DND-41 (cell line): ENCODE results near the gene SLC2A13.

Experiments used
- ATAC-seq: fragments of 200-7000 bp; cut with Tn5 transposase; 3 replicates; pipeline ENCODE4 v1.9.1; 2021; ENCODE audit warnings: low read depth; ENCODE audit not compliant: insufficient read depth
- DNase-seq: peaks from one replicate; pipeline ENCODE4 v3.0.0-alpha.2; 2020
- H2AFZ ChIP-seq: 2 replicates; pipeline ENCODE4 v1.6.0; 2012; ENCODE audit warnings: low read depth, low read length
- H3K27ac ChIP-seq: 2 replicates; pipeline ENCODE4 v1.5.1; 2012; ENCODE audit warnings: low read length, inconsistent platforms
- H3K27me3 ChIP-seq: fragments of 200-600 bp; sonication (generic); 2 replicates; pipeline ENCODE4 v1.6.0; 2012; ENCODE audit warnings: low read length, mild to moderate bottlenecking, inconsistent platforms; ENCODE audit not compliant: insufficient read depth, poor library complexity
- H3K36me3 ChIP-seq: 2 replicates; pipeline ENCODE4 v1.5.1; 2012; ENCODE audit warnings: low read length, inconsistent platforms; ENCODE audit not compliant: insufficient read depth
- H3K4me1 ChIP-seq: 2 replicates; pipeline ENCODE4 v1.5.1; 2012; ENCODE audit warnings: mild to moderate bottlenecking, low read length; ENCODE audit not compliant: insufficient read depth
- H3K4me2 ChIP-seq: 2 replicates; pipeline ENCODE4 v1.6.0; 2012; ENCODE audit warnings: mild to moderate bottlenecking, moderate library complexity, low read length, inconsistent platforms; ENCODE audit not compliant: insufficient read depth
- H3K4me3 ChIP-seq, 2 experiments: fragments of 200-600 bp in 1 of 2; shearing (Covaris generic) in 1 of 2; 2 replicates each; pipeline ENCODE4 v1.5.1; 2012 to 2016; ENCODE audit warnings: inconsistent platforms in 2 of 2, low read length in 2 of 2, mild to moderate bottlenecking in 2 of 2, low read depth in 1 of 2, moderate library complexity in 1 of 2
- H3K79me2 ChIP-seq: 2 replicates; pipeline ENCODE4 v1.6.0; 2012; ENCODE audit warnings: low read length, inconsistent platforms; ENCODE audit not compliant: insufficient read depth
- H3K9ac ChIP-seq: 2 replicates; pipeline ENCODE4 v1.6.0; 2012; ENCODE audit warnings: low read depth, mild to moderate bottlenecking, inconsistent platforms, low read length, moderate library complexity
- H3K9me3 ChIP-seq: 2 replicates; pipeline ENCODE4 v1.5.1; 2012; ENCODE audit warnings: low read length, moderate library complexity, mild to moderate bottlenecking, inconsistent platforms; ENCODE audit not compliant: insufficient read depth, severe bottlenecking
- H4K20me1 ChIP-seq: 2 replicates; pipeline ENCODE4 v1.6.0; 2012; ENCODE audit warnings: low read length; ENCODE audit not compliant: insufficient read depth
- EZH2 ChIP-seq: IDR thresholded peaks from 3 replicates; pipeline ENCODE4 v1.6.1; 2012; ENCODE audit warnings: borderline replicate concordance, low read depth, mild to moderate bottlenecking, moderate library complexity, low read length, inconsistent platforms; ENCODE audit not compliant: severe bottlenecking
- TF ChIP-seq, protein P1 (sequence below): IDR thresholded peaks from 2 replicates; pipeline ENCODE4 v1.5.1; 2012; ENCODE audit warnings: borderline replicate concordance, low read length, moderate library complexity, mild to moderate bottlenecking; ENCODE audit not compliant: poor library complexity, severe bottlenecking; ENCODE audit errors: extremely low read depth

SLC2A13 gene

DNA sequence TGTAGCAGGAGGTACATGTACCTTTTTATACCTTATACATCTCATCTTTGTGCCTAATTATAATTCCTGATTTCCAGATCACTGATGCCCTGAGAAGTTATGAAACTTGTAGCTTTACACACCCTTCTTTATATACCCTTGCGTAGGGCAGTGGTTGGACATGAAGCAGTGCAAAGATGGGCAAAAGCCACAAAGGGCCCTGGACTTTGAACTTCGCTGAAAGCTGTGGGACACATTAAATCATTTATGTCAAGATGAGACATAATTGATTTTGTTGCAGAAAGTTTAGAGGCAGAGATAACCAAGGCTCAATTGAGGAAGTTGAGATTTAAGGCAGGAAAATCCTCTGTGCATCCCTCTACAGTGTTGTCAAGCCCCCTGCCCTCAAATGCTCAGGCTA, 170.0 kb downstream of the SLC2A13 start:
- H3K27me3 ChIP-seq = no peaks in the 10 kb centered on the region
- H3K9ac ChIP-seq = no peak overlapping the region
- no peaks in the 10 kb centered on the region for H3K9me3 ChIP-seq
- ATAC-seq (no peak), DNase-seq (no peak)
- no peaks in the 10 kb centered on the region for H3K79me2 ChIP-seq
- no peaks in the 10 kb centered on the region for H3K4me1 ChIP-seq
- H3K4me2 ChIP-seq = no peak overlapping the region
- H2AFZ ChIP-seq = no peak overlapping the region
- no peaks in the 10 kb centered on the region for H3K36me3 ChIP-seq
- H3K27ac ChIP-seq = no peak overlapping the region
- no peaks in the 10 kb centered on the region for H4K20me1 ChIP-seq
- TF ChIP-seq EZH2 = no peak
- TF ChIP-seq, protein P1, sequence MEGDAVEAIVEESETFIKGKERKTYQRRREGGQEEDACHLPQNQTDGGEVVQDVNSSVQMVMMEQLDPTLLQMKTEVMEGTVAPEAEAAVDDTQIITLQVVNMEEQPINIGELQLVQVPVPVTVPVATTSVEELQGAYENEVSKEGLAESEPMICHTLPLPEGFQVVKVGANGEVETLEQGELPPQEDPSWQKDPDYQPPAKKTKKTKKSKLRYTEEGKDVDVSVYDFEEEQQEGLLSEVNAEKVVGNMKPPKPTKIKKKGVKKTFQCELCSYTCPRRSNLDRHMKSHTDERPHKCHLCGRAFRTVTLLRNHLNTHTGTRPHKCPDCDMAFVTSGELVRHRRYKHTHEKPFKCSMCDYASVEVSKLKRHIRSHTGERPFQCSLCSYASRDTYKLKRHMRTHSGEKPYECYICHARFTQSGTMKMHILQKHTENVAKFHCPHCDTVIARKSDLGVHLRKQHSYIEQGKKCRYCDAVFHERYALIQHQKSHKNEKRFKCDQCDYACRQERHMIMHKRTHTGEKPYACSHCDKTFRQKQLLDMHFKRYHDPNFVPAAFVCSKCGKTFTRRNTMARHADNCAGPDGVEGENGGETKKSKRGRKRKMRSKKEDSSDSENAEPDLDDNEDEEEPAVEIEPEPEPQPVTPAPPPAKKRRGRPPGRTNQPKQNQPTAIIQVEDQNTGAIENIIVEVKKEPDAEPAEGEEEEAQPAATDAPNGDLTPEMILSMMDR = no peak
- no peak overlapping the region for H3K4me3 ChIP-seq

DNA sequence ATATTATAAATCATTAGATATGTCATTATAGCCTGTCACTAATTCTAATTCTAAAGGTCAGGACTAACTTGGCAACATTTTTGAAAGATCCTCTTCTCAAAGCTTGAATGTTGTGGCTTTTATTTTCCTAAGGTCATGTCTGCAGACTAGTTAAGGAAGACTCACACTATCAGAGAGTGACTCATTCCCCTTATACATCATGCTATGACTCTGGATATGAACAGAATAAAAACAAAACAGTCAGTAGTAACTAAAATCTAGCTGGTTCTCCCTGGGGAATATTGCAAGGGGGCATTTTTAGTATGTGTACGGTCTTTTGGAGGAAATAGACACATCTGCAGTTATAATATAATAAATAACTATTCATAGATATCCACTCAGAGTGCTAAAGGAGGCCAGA, 170.6 kb downstream of the SLC2A13 start:
- DNase-seq (no peak), ATAC-seq (no peak)
- Histone ChIP-seq H3K9me3 (no peaks in the 10 kb centered on the region), H3K4me1 (no peaks in the 10 kb centered on the region), H2AFZ (no peak overlapping the region), H3K4me3 (no peak overlapping the region), H3K27ac (no peak overlapping the region), H3K36me3 (no peaks in the 10 kb centered on the region), H4K20me1 (no peaks in the 10 kb centered on the region), H3K27me3 (no peaks in the 10 kb centered on the region), H3K9ac (no peak overlapping the region), H3K4me2 (no peak overlapping the region), H3K79me2 (no peaks in the 10 kb centered on the region)
- TF ChIP-seq EZH2 = no peak
- TF ChIP-seq, protein P1 = no peak

DNA sequence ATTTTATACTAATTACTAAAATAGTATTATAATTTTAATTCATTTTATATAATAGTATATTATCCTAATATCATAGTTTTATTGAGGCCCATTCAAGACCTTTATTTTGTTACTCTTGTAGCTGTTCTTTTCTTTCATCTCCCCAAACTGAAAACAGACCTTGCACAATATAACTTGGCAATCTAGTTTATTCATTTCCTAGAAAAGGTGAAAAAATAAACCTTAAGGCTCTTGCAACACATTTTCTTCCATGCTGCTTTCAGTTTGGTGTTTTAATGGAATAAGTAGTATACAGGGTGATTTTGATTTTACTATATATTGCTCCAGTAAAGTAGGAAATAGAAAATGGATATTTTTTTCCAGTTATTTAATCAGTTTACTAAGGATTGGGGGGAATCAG, 174.0 kb downstream of the SLC2A13 start:
- no peaks in the 10 kb centered on the region for H4K20me1 ChIP-seq
- no peak overlapping the region for H3K27ac ChIP-seq
- H3K9ac ChIP-seq = no peak overlapping the region
- H3K4me2 ChIP-seq = no peak overlapping the region
- no peaks in the 10 kb centered on the region for H3K36me3 ChIP-seq
- TF ChIP-seq, protein P1 = no peak
- no peak for TF ChIP-seq EZH2
- DNase-seq (no peak), ATAC-seq (no peak)
- no peak overlapping the region for H3K4me3 ChIP-seq
- H3K27me3 ChIP-seq = no peaks in the 10 kb centered on the region
- H3K79me2 ChIP-seq = no peaks in the 10 kb centered on the region
- no peaks in the 10 kb centered on the region for H3K4me1 ChIP-seq
- H3K9me3 ChIP-seq = no peaks in the 10 kb centered on the region
- H2AFZ ChIP-seq = no peak overlapping the region

DNA sequence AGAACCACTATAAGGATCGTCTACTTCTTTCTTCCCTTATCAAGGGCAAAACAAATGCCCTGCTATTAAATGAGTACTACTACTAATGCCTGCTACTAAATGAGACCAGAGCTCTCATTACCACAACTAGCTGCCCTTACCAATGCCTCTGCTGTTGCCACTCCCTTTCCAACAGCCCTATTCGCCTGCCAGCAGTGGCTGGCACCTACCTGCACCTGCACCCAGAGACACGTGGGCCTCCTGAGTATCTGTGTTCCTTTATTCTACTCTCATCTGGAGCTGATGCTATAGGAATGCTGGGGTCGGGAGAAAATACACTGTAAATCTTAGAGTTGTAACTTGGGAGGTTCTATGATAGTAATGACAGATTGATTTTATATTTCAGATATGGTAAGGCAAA, 174.7 kb downstream of the SLC2A13 start:
- no peak for ATAC-seq
- Histone ChIP-seq H3K27ac (no peak overlapping the region), H2AFZ (no peak overlapping the region), H3K4me1 (no peaks in the 10 kb centered on the region), H3K9ac (no peak overlapping the region), H4K20me1 (no peaks in the 10 kb centered on the region), H3K4me3 (no peak overlapping the region), H3K4me2 (no peak overlapping the region), H3K27me3 (no peaks in the 10 kb centered on the region), H3K79me2 (no peaks in the 10 kb centered on the region), H3K36me3 (no peaks in the 10 kb centered on the region), H3K9me3 (no peaks in the 10 kb centered on the region)
- no peak for DNase-seq
- TF ChIP-seq, protein P1 = no peak
- no peak for TF ChIP-seq EZH2
